Ascending aorta (tissue), 2 donors: ENCODE data around the gene PLCD3. TPM values are rescaled to one million over a fixed set of nuclear protein-coding genes. Genes with fewer than 3 reads are reported as not detected.

Experiments
- DNase-seq, 2 donors: peaks; one replicate each; pipeline ENCODE4 v3.0.0-alpha.2; 2019; ENCODE audit warnings: low spot score in 2 of 2
- H3K27ac ChIP-seq, 2 donors: fragments of 200-600 bp; sonication (generic); one replicate each; pipeline ENCODE4 v1.5.1; 2016 to 2017; ENCODE audit warnings: mild to moderate bottlenecking in 1 of 2
- H3K27me3 ChIP-seq: fragments of 200-600 bp; sonication (generic); one replicate; pipeline ENCODE4 v1.5.1; 2017
- H3K36me3 ChIP-seq, 2 donors: fragments of 200-600 bp; sonication (generic); one replicate each; pipeline ENCODE4 v1.5.1; 2016
- H3K4me1 ChIP-seq, 2 donors: fragments of 200-600 bp; sonication (generic); one replicate each; pipeline ENCODE4 v1.5.1; 2016 to 2017; ENCODE audit warnings: mild to moderate bottlenecking in 1 of 2
- H3K4me3 ChIP-seq, 2 donors: fragments of 200-600 bp; sonication (generic); one replicate each; pipeline ENCODE4 v1.5.1; 2016 to 2017; ENCODE audit warnings: mild to moderate bottlenecking in 1 of 2
- H3K9me3 ChIP-seq, 2 donors: fragments of 200-600 bp; sonication (generic); one replicate each; pipeline ENCODE4 v1.5.1; 2016
- CTCF ChIP-seq, 3 experiments: fragments of 200-600 bp in 2 of 3; fragments of 450-650 bp in 1 of 3; sonication (generic) in 2 of 3; IDR thresholded peaks; one replicate each; pipeline ENCODE4 v1.5.1; 2016 to 2019; ENCODE audit warnings: antibody characterized with exemption in 3 of 3, mild to moderate bottlenecking in 1 of 3, moderate library complexity in 1 of 3
- intact Hi-C: fragments of 100-400 bp; cut with DNase I; formaldehyde crosslinking; loops from one replicate; pipeline ENCODE4 v1.15.1; 2023
- total RNA-seq: library from RNA; depleted of rRNA; stranded (reverse); fragments of >200 nt; gene quantifications from one replicate; pipeline ENCODE4 v1.1.0, GENCODE V29; 2016

PLCD3 gene
- total RNA-seq, 1 donor from 2014 or later, result 65.5 TPM

- intact Hi-C loops, result no loop called here
- Histone ChIP-seq H3K9me3 (no peaks in the 10 kb centered on the region), H3K27ac (peak overlapping the region; percentile 95 to 97), H3K4me1 (peaks cover 3 to 43% of the 10 kb centered on the region in 2 donors), H3K27me3 (no peaks in the 10 kb centered on the region), H3K36me3 (no peaks in the 10 kb centered on the region), H3K4me3 (peak overlapping the region in 1 of 2 donors; percentile 94)
- DNase-seq, result peak in 1 of 2 donors; percentile 63
- TF ChIP-seq CTCF (IDR thresholded peaks at IDR 0.05), result no peak
Observed at GRCh38 chr17:45129940-45130680, 2.2 kb downstream of the PLCD3 start.

- peak overlapping the region; percentile 95 to 97 for H3K27ac ChIP-seq
- intact Hi-C loops, result no loop called here
- H3K27me3 ChIP-seq, result no peaks in the 10 kb centered on the region
- no peak overlapping the region for H3K4me3 ChIP-seq
- H3K36me3 ChIP-seq, result no peaks in the 10 kb centered on the region
- peaks cover 4 to 47% of the 10 kb centered on the region in 2 donors for H3K4me1 ChIP-seq
- TF ChIP-seq CTCF (IDR thresholded peaks at IDR 0.05), result no peak
- H3K9me3 ChIP-seq, result no peaks in the 10 kb centered on the region
- peak in 1 of 2 donors; percentile 63 for DNase-seq
Observed at GRCh38 chr17:45129426-45129939, 2.8 kb downstream of the PLCD3 start.

GRCh38 chr17:45128989-45129388, 3.3 kb downstream of the PLCD3 start:
- Histone ChIP-seq H3K36me3 (no peaks in the 10 kb centered on the region), H3K4me1 (peaks cover 8 to 52% of the 10 kb centered on the region in 2 donors), H3K4me3 (peak overlapping the region in 1 of 2 donors; percentile 29), H3K9me3 (no peaks in the 10 kb centered on the region), H3K27me3 (no peaks in the 10 kb centered on the region), H3K27ac (peak overlapping the region; percentile 95 to 97)
- no peak for DNase-seq
- intact Hi-C loops, result loop anchor here (1.0 kb wide), 1 partner anchor 19 kb away; no protein-coding TSS in a partner anchor
- TF ChIP-seq CTCF (IDR thresholded peaks at IDR 0.05), result no peak

GRCh38 chr17:45128331-45128730, 4.0 kb downstream of the PLCD3 start:
- peak overlapping the region; percentile 29 to 39 for H3K4me3 ChIP-seq
- H3K27me3 ChIP-seq, result no peaks in the 10 kb centered on the region
- DNase-seq, result no peak
- TF ChIP-seq CTCF (IDR thresholded peaks at IDR 0.05), result no peak
- H3K4me1 ChIP-seq, result peaks cover 13 to 59% of the 10 kb centered on the region in 2 donors
- no peaks in the 10 kb centered on the region for H3K9me3 ChIP-seq
- intact Hi-C loops, result loop anchor here (1.0 kb wide), 1 partner anchor 18 kb away; no protein-coding TSS in a partner anchor
- H3K36me3 ChIP-seq, result no peaks in the 10 kb centered on the region
- H3K27ac ChIP-seq, result peak overlapping the region; percentile 95 to 97

- Histone ChIP-seq H3K4me3 (peak overlapping the region; percentile 29 to 39), H3K27me3 (no peaks in the 10 kb centered on the region), H3K9me3 (no peaks in the 10 kb centered on the region), H3K27ac (peak overlapping the region; percentile 95 to 97), H3K4me1 (peaks cover 14 to 64% of the 10 kb centered on the region in 2 donors), H3K36me3 (no peaks in the 10 kb centered on the region)
- intact Hi-C loops, result loop anchor here (1.0 kb wide), 1 partner anchor 17 kb away; no protein-coding TSS in a partner anchor
- peak in 1 of 2 donors; percentile 88 for DNase-seq
- TF ChIP-seq CTCF (IDR thresholded peaks at IDR 0.05), result no peak
Observed at GRCh38 chr17:45127548-45128300, 4.6 kb downstream of the PLCD3 start.
